Activated naive CD4-positive, alpha-beta T cell (primary cell): ENCODE data around the gene WBP1.
A peak's percentile ranks its signal among the peaks of the same experiment; 100 is the strongest.
"Not testable (repeated sequence)": the region's sequence is repeated elsewhere in the genome, so short reads cannot be mapped to it uniquely, and the experiment has no call there.

Experiments used
- DNase-seq, 4 experiments: peaks; one replicate each; lab custom pipeline; 2025; lab: John Stamatoyannopoulos, UW

The WBP1 gene

DNA sequence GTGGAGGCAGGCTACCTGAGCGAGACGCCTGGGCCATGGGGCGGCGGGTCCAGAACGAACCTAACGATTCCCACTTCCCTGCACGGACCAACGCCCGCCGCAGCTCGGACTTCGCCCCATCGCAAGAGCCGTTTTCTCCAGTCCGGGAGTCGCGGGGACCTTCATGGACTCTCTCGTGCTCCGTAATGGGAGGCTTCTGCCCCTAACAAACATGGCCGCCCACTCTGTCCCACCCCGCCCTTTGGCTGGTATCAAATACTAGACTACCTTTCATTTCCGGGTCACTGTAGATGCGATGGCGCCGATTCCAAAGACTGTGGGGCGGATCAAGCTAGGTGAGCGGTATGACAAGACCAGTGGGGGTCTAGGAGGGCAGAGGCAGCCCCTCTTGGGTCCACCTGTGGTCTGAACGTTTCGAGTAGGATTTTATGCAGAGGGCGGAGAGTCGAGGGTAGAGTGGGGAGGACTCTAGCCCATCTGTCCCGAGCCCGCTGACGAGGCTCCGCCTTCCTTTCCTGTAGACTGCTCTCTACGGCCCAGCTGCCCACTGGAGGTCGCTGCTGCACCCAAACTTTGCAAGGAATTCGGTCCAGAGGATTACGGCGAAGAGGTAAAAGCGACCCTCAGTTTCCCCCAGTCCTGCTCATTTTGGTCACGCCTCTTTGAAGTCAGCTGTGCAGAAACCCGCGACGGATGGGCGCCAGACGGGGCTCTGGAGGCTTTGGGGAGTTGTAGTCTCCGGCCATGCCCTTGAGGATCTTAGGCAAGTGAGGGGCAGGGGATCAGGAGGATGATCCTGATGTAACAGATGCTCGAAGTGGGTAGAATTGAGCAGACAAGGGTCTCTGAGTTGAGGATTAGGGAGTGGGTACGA is 24.8 kb downstream of the WBP1 start, which contains the start of the genes CCDC142 and TTC31:
Gene CCDC142 (minus strand): TSS at position 198 of the 874 bp plus-strand sequence. CDS start 161 bp downstream, at position 37.
Gene TTC31 (plus strand): TSS at position 281 of the 874 bp plus-strand sequence. CDS start 15 bp downstream, at position 296.
- peak; percentile 80 to 86 (median 85) for DNase-seq

DNA sequence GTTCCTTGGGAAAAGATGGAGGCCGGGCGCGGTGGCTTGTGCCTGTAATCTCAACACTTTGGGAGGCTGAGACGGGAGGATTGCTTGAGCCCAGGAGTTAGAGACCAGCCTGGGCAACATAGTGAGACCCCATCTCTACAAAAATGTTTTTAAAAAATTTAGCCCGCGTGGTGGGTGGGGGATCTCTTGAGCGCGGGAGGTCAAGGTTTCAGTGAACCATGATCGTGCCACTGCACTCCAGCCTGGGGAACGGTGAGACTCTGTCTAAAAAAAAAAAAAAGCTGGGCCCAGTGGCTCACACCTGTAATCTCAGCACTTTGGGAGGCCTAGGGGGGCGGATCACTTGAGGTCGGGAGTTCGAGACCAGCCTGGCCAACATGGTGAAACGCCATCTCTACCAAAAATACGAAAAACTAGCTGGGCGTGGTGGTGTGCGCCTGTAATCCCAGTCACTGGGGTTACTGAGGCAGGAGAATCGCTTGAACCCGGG is 25.5 kb downstream of the WBP1 start:
- DNase-seq: not testable (repeated sequence)

DNA sequence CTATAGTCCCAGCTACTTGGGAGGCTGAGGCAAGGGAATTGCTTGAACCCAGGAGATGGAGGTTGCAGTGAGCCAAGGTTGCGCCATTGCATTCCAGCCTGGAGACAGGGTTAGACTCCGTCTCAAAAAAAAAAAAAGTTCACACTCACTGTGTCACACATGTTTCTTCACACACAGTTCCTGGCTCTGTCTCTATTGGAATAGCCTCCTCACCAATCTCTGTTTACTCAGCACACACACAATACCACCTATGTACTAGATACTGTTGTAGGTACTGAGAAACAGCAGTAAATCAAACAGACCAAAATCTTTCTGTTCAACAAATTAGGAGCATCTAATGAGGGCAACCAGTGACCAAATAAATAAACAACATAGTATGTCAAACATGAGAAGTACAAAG is 27.9 kb downstream of the WBP1 start:
- no peak for DNase-seq

DNA sequence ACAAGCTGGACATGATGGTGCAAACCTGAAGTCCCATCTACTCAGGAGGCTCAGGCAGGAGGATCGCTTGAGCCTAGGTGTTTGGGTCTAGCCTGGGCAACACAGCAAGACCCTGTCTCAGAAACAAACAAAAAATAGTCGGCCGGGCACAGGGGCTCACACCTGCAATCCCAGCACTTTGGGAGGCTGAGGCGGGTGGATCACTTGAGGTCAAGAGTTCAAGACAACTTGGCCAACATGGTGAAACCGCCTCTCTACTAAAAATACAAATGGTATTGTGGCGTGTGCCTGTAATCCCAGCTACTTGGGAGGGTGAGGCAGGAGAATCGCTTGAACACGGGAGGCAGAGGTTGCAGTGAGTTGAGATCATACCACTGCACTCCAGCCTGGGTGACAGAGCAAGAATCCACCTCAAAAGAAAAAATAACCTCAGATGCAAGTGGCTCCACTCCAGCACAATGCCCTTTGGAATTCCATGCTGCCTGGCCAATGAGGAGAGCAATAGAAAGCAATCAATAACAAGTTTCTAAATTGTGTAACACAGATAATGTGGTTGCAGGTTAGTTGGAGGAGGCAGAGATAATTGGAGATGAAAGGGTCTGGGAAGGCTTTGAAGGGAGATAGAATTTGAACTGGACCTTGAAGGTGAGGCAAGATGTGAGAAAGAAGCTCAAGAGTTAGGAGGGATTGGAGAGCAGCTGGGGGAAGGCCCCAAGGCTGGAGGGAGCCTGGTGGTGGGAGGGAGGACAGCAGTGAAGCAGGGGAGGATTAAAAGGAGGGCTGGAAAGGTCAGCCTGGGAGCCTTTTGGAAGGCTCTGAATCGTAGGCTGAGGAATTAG is 30.6 kb downstream of the WBP1 start:
- DNase-seq: no peak

DNA sequence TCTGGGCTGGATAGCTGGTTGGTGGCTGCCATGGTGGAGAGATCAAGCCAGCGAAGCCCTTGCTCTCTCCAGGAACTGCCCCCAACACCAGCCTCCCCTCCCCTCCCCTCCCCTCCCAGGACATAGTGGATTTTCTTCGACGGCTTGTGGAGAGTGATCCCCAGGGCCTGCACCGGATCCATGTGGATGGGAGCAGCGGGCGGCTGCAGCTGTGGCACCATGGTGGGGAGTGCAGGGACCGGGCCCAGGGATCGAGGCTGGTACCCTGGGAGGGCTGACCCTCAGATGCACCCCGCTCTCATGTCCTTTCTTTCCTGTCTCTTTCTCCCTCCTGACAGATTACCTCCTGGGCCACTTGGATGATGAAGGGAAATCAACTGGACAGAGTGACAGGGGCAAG is 31.7 kb downstream of the WBP1 start:
- DNase-seq: no peak

DNA sequence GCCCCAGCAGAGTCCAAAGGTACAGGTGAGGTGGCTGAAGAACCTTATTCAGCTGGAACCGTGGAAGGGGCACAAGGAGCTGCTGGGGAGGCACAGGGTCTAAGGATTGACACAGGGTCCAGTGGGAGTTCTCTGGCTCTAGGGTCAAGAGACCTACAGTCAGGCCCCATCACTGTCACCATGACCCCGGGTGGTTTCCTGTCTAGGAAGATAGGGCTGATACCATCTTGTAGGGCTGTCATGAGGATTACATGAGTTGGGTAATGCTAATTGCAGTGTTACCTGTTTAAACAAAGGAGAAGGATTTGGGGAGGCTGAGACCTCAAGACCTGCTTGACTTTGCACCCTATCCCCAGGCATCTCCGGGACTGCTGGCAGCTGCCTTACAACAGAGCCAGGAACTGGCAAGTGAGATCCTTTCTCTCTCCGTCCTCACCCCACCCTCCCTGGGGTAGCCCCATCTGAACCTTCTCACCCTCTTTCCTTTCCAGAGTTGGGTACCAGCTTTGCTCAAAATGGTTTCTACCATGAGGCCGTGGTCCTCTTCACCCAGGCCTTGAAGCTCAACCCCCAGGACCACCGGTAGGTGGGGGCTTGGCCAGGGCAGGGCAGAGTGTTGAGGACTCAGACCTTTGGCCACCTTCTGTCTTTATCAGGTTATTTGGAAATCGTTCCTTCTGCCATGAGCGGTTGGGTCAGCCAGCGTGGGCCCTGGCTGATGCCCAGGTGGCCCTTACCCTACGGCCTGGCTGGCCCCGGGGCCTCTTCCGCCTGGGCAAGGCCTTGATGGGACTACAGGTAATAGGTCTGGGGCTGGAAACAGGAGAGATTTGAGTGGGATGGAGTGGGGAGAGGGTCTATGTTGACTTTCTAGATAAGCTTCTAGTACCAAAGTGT is 33.7 kb downstream of the WBP1 start:
- DNase-seq: no peak

DNA sequence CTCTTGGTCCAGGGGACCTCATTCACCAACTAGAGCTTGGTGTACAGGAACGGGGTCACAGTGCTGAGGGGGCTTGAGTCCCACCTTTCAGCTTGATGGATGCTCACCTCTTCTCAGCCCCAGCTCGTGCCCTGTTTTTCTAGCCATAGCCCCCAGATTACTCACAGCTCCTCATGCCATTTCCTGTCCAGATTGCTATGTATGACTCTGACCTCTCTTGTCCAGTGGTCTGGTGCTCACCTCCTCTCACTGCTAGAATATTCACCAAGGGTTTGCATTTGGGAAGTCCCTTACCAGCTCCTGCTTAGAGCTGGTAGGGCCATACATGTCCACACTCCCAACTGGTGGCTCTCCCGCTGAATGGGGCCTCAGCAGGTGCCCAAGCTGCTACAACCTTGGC is 35.3 kb downstream of the WBP1 start:
- no peak for DNase-seq

DNA sequence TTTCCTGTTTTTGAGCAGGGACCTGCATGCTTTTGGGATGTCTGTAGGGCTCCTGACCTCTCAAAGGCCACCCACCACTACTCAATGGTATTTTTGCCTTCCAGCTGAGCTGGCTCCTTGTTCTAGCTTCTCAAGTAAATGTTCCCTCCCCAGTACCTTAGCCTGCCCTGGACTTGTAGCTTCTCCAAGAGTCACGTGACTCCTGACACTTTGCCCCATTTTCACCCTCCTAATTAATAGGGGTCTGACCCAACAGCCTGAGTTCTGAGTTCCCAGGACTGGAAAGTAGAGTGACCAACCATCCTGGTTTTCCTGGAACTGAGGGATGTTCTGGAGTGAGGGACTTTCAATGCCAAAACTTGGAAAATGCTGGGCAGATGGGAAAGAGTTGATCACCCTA is 37.2 kb downstream of the WBP1 start:
- no peak for DNase-seq

DNA sequence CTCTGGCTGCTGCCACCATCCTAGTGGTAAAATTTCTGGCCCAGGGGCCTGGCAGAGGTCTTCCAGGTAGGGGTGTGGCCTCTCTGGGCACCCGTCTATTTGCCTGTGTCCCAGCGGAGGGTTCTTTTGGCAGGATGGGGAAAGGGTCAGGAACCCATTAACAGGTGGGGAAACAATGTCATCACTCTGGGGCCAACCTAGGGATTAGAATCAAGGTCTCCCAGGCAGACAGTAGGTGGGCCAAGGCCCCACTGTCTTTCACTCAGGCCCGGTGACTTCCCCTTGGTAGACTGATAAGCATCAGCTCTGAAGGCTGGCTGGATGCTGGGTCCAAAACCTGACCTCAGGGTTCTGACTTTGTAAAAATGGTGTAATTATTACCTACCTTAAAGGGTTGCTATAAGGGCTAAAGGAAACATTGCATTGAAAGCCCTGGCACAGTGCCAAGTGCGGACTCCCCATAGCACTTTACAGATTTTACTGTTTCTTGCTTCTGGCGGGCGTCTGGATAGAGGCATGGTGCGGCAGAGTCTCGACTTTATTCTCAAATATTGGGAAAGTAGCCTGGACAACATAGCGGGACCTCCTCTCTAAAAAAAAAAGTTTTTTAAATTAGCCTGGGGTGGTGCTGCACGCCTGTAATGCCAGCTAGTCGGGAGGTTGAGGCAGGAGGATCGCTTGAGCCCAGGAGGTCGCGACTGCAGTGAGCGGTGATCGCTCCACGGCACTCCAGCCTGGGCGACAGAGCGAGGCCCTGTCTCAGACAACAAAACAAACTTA is 38.9 kb downstream of the WBP1 start:
- no peak for DNase-seq

DNA sequence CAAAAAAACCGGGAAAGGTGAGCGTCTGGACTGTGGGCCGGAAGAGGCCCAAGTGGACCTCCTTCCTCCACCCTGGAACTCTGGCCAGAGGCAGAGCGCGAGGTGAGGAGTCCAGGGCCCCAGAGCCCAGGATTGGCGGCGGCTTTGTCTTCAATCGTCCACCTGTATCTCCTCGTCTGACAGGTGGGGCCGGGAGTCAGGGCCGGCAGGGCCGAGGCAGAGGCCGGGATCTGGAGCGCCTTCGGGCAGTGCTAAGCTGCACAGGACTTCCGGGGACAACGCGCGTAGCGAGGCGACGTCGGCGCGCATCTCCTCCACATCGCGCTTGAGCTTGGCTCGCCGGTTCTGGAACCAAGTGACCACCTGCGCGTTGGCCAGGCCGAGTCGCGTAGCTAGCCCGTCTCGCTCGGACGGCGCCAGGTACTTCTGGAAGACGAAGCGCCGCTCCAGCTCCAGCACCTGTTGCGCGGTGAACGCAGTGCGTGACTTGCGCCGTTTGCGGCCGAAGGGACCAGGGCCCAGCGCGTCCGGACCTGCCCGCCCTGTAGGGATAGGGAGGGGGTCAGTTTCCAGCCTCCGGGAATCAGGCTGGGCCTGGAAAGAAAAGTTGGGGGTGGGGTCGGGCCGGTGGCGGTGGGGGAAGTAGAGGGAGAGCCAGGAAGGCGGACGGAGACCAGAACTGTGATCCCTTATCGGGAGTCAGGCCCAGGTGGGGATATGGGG is 39.7 kb downstream of the WBP1 start:
- no peak for DNase-seq

DNA sequence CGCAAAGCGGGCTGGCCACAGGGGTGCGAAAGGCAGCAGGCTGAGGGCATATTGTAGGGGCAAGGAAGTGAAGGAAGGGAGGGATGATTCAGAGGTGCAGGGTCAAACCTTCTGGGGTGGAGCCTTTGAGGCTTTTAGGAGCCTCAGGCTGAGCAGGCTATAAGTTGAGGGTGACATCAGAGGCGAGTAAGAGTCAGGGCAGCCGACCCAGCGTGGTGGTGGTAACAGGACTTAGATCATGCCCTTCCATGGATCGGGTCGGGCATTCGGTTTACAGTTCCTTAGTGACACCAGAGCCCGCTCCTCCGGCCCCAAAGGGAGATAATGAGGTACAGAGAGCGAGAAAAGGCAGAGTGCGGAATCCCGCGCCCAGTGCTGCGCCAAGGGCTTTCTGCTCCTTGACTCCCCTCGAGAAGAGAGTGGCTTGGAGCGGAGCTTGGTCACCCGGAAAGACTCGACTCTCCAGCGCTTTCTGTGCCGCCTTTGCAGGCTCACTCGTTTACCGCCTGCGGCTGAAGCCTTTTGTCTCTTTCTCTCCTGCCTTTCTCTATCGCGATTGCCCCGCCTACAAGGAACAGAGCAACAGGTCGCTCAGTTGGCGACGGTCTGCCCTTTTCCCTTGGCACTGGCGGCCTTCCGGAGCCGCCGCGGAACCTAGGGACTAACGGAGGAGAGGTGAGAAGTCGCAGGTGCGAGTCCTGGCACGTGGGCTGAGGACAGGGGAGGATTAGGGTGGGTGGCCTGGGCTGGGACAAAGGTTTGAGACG is 40.4 kb downstream of the WBP1 start:
- no peak for DNase-seq

DNA sequence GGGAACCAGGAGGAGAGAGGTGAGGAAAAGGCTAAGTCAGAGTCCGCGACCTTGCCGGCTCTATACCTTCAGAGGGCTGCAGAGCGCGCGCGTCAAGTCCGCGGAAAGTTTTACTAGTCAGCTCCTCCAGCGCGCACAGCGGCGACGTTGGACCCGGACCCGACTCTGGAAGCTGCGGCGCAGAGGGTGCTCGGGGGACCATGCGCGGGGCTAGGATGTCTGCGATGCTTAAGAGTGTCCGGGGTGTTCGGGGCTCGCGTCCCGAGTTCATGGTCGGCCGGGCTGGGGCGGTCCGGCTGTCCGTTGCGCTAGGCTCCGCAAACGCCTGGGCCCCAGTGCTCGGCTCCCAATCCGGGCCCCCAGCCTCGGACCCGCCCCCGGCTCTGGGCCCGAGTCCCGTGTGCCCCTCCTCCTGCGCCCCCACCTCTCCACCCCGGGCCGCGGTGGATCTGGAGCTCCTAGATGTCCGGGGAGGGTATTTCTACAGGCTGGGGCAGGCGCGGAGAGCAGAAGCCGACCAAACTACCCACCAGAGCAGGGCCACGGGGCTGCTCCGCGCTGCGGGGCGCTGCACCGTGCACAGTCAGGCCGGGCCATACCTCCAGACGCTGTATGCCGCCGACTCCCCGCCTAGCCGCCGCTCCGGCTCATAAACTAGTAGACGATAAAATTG is 41.2 kb downstream of the WBP1 start, which contains the start of gene LBX2:
Gene LBX2 (minus strand): TSS at position 337 of the 673 bp plus-strand sequence. CDS start 66 bp downstream, at position 271.
- DNase-seq: peak in 1 of 4 experiments; percentile 15

DNA sequence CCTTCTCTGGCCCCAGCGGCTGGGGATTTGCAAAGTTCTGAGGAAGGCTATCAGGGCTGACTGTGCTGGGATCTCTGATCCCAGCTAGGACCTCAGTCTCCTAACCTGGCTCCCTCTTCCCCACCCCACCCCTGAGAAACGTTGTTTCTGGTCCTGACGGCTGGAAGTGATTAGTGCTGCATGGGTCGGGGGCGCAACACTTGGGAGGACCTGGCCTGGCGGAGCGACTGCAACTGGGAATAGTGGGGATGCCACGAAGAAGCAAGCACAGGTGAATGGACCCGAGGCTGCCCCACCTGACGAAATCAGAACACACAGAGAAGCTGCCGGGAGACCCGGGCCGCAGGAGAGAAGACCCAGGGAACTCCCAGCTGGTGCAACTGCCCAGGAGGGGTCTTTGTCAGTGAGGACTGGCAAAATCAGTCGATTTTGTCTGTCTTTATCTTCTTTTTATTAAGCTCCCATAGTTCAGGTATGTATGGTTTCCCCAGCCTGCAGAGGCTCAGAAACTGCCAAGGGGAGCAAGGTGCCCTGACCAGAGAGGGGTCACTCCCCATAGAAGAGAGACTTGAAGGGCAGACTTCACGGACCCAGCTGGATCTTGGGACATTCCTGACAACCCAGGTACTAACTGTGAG is 41.8 kb downstream of the WBP1 start:
- DNase-seq: no peak

DNA sequence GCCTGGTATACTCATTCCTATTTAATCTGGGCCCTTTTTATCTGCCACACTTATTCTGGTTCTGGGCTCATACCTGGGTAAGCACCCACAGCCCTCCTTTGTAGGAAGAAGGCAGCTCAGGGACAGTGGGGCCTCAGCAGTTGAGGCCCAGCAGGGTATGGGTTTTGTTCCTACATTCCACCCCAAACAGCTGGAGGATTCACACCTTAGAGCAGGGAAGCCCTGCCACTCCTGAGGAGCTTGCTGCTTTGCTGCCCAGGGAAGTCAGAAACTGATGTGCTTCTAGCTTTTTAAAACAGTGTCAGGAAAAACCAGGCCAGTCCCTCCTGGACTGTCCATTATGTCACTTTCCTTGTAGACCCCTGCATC is 42.3 kb downstream of the WBP1 start:
- DNase-seq: no peak

DNA sequence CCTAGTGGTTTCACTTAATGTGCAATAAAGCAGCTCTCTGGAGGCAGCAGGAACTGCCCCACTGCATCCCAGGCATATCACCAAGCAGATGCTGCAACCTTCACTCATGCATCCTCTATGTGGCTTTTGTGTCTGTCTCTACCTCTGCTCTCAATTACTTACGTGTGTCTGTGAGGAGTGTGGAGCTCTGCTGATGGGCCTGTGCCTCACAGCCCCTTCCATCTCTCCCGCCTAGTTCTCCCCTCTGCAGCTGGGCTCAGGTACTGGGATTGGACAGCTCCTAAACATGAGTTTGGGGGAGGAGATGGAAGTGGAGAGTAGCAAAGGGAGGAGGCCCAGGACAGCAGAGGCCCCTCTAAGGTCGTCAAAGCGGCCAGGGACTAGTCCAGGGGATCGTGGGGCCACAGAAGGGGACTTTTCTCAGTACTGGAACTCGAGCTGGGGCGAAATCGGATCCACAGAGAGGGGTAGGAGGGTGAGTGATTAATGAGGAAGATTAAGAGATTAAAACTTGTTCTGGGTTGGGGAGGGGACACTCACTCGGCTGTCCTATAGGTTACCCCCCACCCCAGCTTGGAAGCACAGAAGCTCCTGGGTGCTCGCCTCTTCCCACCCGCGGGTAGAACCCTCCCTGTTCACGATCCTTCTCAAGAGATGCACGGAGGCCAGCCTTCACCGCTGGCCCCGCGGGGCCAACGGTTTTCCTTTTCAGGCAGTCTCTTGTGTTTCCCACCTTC is 43.3 kb downstream of the WBP1 start:
- DNase-seq: no peak

DNA sequence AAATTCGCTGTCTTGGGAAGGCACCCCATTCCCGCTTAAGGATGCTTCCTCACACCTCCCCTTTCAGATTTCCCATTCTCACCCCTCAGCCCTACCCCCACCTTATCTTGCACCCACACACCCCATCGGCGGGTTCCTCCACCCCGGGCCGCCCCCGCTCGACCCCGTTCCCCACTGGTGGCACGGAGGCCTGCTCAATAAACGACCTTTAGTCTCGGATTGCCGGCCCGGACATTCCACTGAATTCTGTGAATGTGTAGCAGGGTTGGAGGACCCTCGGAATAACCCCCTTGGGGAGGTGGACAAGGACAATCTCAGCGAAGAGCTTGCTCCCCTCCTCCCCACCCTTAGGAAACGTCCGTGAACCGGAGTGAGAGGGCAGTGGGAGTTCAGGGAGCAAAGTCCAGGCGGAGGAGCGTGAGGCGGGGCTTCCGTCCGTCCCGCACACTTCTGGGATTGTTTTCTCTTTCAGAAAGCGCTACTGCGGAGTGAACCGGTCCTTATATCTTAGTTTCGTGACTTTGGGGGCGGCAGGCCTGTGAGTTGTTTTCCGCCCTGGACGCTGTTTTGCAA is 44.0 kb downstream of the WBP1 start:
- no peak for DNase-seq
